A549 (cell line): ENCODE measurements around the gene FAM234B.

Experiments used
- POLR2A ChIP-seq: IDR thresholded peaks from 2 replicates; pipeline ENCODE4 v1.6.1; 2012; ENCODE audit warnings: mild to moderate bottlenecking, low read length
- RAD21 ChIP-seq, 2 experiments: fragments of >200 bp in 1 of 2; sonication (Bioruptor Twin) in 1 of 2; formaldehyde crosslinking in 1 of 2; IDR thresholded peaks in 1 of 2; conservative IDR thresholded peaks in 1 of 2; 2 replicates in 1 of 2; 3 replicates in 1 of 2; pipeline ENCODE4 v1.6.1; 2012 to 2018; ENCODE audit warnings: inconsistent platforms in 1 of 2

- TF ChIP-seq RAD21 (conservative IDR thresholded peaks at IDR 0.05 in 1 of 2, IDR thresholded peaks at IDR 0.05 in 1 of 2) (no peak), POLR2A (no peak)
Measured at GRCh38 chr12:13061377-13061776, 17.2 kb downstream of the FAM234B start.
